RPMI8226 (cell line): ENCODE data around the gene EHBP1.

Experiments
- DNase-seq: peaks from one replicate; pipeline ENCODE4 v3.0.0-alpha.2; 2015

EHBP1 gene

GRCh38 chr2:62895632-62896009 lies 190.1 kb downstream of the EHBP1 start:
- no peak for DNase-seq

GRCh38 chr2:62897187-62897827 lies 191.8 kb downstream of the EHBP1 start:
- no peak for DNase-seq

DNA sequence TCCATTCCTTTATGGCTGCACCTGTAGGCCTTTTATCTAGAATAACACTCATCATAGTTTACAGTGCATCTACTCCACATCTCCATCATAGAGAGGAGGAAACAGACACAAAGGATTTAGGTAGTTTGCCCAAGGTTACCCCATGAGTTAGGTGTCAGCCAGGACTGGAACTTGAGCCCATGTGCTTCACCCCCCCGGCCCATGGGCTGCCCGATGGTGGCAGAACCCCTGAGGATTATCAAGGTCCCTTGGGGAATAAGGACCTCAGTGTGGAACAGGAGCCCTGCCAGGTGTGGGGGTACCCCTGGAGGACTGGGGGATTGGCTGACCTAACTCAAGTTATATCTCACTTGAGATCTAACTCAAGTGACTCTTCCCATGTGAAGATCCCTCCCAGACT lies 198.8 kb downstream of the EHBP1 start:
- DNase-seq, result no peak

GRCh38 chr2:62908145-62908544 lies 202.6 kb downstream of the EHBP1 start:
- DNase-seq, result no peak

DNA sequence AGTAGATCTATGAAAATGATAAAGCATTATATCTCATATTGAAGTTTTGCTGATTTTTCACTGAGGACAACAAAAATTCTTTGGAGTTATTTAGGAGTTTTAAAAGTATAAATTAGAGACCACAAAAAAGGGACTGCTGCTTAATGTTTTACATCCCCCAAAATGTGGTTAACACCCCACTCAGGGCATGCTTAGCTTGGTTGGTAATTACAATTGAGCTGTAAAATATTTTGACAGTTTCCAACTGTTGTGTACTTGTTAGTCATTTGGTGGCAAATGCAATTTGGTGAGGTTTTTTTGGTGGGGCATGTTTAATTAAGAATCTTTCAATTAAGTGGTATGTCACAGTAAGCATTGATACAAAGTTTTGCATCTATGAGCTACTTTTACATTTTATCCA lies 207.8 kb downstream of the EHBP1 start:
- DNase-seq, result no peak

- no peak for DNase-seq
These were observed 213.5 kb downstream of the EHBP1 start for GRCh38 chr2:62919041-62919440.

GRCh38 chr2:62920070-62920469 lies 214.6 kb downstream of the EHBP1 start:
- DNase-seq, result no peak

GRCh38 chr2:62923242-62923641 lies 217.7 kb downstream of the EHBP1 start:
- DNase-seq, result no peak

- DNase-seq, result no peak
These were observed 218.4 kb downstream of the EHBP1 start for GRCh38 chr2:62923881-62924280.

- no peak for DNase-seq
These were observed 222.5 kb downstream of the EHBP1 start for GRCh38 chr2:62928015-62928414.

DNA sequence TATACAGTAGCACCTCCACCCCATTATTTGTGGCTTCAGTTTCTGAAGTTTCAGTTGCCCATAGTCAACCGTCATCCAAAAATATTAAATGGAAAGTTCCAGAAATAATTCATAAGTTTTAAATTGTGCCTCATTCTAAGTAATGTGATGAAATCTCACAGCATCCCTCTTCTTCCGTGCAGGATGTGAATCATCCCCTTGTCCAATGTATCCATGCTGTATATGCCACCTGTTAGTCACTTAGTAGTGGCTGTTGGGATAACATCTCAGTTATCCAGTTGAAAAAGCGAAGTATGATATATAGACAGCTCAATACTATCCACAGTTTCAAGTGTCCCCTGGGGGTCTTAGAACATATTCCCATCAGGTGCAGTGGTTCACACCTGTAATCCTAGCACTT lies 226.0 kb downstream of the EHBP1 start:
- DNase-seq, result no peak

DNA sequence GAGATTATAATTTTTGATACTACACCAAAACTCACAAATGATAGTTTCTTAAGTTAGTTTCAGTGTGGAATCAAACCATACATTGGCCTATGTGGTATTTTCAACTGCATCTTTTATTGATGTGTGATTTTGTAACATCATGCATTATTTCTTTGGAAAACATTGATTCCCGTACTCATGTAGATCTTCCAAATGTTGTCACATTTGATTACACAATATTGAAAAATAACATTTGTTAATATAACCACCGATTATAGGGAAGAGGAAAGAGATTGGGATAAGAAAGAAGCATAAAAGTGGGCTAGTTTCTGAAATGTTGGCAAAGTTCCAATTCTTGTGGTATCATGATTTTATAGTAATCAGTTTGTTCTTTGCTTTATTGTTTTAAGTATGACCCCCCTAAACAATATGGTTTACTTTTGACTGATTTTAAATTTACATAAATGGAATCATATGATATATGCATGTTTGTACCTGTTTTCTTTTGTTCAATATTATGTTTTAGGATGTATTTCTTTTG lies 227.9 kb downstream of the EHBP1 start:
- DNase-seq, result no peak

- DNase-seq, result no peak
These were observed 229.0 kb downstream of the EHBP1 start for GRCh38 chr2:62934517-62934916.

GRCh38 chr2:62938126-62938525 lies 232.6 kb downstream of the EHBP1 start:
- no peak for DNase-seq

- no peak for DNase-seq
These were observed 234.4 kb downstream of the EHBP1 start for GRCh38 chr2:62939735-62940491.

GRCh38 chr2:62940697-62941096 lies 235.2 kb downstream of the EHBP1 start:
- DNase-seq, result no peak

- DNase-seq, result no peak
These were observed 235.9 kb downstream of the EHBP1 start for GRCh38 chr2:62941413-62941812.

DNA sequence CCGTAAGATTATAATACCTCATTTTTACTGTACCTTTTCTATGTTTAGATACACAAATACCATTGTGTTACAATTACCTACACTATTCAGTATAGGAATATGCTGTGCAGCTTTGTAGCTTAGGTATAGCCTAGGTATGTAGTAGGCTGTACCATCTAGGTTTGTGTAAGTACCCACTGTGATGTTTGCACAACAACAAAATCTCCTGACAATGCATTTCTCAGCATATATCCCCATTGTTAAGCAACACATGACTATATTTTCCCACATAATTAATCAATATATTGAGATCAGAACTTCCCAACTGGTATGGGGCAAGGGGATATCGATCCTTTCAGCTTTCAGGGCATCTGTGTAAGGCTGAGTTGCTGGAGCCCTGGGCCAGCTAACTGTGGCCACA lies 238.8 kb downstream of the EHBP1 start:
- no peak for DNase-seq

- no peak for DNase-seq
These were observed 241.9 kb downstream of the EHBP1 start for GRCh38 chr2:62947403-62947802.

DNA sequence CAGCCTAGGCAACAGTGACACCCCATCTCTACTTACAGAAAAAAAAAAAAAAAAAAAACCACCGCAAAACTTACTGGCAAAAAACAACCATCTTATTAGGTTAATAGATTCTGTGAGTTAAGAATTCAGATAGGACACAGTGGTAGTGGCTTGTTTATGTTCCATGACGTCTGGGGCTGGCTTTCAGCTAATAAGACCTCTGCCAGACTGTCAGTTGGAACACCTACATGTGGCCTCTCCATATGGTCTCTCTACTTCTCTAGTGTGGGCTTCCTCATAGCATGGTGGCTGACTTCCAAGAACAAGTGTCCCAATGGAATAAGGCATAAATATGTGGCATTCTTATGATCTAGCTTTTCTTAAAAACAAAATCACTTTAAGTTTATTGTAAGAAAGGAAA lies 251.1 kb downstream of the EHBP1 start:
- DNase-seq, result no peak

GRCh38 chr2:62958206-62958605 lies 252.7 kb downstream of the EHBP1 start:
- DNase-seq, result no peak

- no peak for DNase-seq
These were observed 258.5 kb downstream of the EHBP1 start for GRCh38 chr2:62964050-62964449.

DNA sequence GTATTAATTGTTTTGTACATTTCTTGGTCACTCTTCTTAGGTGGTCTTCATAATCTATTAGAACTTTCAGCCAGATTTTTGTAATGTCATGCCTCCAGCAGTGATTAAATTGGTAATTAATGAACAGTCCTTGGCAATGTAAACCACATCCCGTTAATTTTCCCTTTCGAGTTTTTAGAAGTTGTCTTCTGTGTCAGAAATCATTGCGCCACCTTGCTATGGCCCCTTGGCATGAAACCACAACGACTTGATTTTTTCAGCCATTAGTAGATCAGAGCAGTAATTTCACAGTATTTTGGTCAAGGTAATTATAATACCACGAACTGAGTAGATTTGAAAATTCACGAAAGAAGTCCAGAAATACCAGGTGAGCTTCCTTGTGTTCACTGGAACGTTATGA lies 259.2 kb downstream of the EHBP1 start:
- DNase-seq, result no peak

DNA sequence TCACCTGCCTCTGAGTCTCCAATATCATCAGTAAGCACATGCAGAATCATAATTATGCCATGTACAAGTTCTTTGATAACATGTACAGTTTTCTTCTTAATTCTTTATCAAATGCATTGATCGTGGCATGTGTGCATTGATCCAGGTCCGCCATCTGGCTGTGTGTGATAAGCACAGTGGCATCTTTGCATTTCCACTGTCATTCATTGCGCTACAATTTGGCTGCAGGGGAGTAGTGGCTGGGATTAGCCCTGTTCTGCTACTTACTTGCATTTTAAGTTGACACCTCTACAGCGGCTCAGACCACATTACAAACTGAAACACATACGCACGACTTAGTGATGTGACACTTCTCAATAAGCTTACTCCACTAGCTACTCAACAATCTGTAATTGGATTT lies 261.5 kb downstream of the EHBP1 start:
- no peak for DNase-seq

DNA sequence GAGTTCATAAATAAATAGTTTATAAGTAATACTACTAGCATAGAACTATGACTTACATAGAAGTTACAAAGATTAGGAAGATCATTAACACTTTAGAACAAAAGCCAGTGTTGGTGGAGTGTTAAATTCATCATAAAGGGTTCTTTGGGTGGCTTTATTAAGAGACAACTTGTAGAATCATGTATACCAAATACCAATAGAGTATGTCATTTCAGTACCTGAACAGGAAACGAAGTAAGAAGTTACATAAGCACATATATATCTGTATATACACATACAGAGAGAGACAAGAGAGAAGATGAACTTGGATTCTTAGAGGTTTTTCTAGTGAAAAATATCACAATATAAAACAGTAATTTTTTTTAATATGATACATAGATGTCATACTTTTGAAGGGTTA lies 262.7 kb downstream of the EHBP1 start:
- no peak for DNase-seq
